GM19395 (cell line): ENCODE data around the gene APOB.
"Not testable (repeated sequence)": the region's sequence is repeated elsewhere in the genome, so short reads cannot be mapped to it uniquely, and the experiment has no call there.

Experiments used
- ATAC-seq: cut with Tn5 transposase; IDR thresholded peaks from one replicate; pipeline ENCODE4 v1.9.1; 2021; ENCODE audit warnings: mild to moderate bottlenecking, moderate library complexity; ENCODE audit not compliant: unreplicated experiment

The APOB gene

GRCh38 chr2:21034156-21034971 is 9.5 kb downstream of the APOB start:
- no peak for ATAC-seq

GRCh38 chr2:21033237-21034155 is 10.4 kb downstream of the APOB start:
- no peak for ATAC-seq

GRCh38 chr2:21032338-21033236 is 11.3 kb downstream of the APOB start:
- ATAC-seq: no peak

GRCh38 chr2:21030983-21031968 is 12.6 kb downstream of the APOB start:
- ATAC-seq: no peak

GRCh38 chr2:21029519-21029918 is 14.4 kb downstream of the APOB start:
- ATAC-seq: no peak

- not testable (repeated sequence) for ATAC-seq
Measured at GRCh38 chr2:21028951-21029350, 14.9 kb downstream of the APOB start.

GRCh38 chr2:21028021-21028947 is 15.6 kb downstream of the APOB start:
- ATAC-seq: no peak

GRCh38 chr2:21026479-21027282 is 17.2 kb downstream of the APOB start:
- ATAC-seq: no peak

GRCh38 chr2:21025690-21026478 is 18.0 kb downstream of the APOB start:
- ATAC-seq: no peak

- ATAC-seq: no peak
Measured at GRCh38 chr2:21024722-21025389, 19.0 kb downstream of the APOB start.

- no peak for ATAC-seq
Measured at GRCh38 chr2:21024198-21024597, 19.7 kb downstream of the APOB start.

- no peak for ATAC-seq
Measured at GRCh38 chr2:21023419-21024181, 20.3 kb downstream of the APOB start.

GRCh38 chr2:21022792-21023367 is 21.0 kb downstream of the APOB start:
- ATAC-seq: no peak

GRCh38 chr2:21021430-21021829 is 22.4 kb downstream of the APOB start:
- no peak for ATAC-seq

GRCh38 chr2:21020668-21021288 is 23.1 kb downstream of the APOB start:
- ATAC-seq: no peak
